Fibroblast of lung (primary cell): Measurements from ENCODE around the gene COG5. TPM values are rescaled to one million over a fixed set of nuclear protein-coding genes. Genes with fewer than 3 reads are reported as not detected.

Experiments
- DNase-seq, 2 donors: peaks; one replicate each; pipeline versions ENCODE4 v3.0.0 to v3.0.0-alpha.2; 2010; ENCODE audit warnings: low read depth in 2 of 2
- H2AFZ ChIP-seq: 2 replicates; pipeline ENCODE4 v1.5.1; 2012; ENCODE audit warnings: low read length, control low read depth, inconsistent platforms
- H3K27ac ChIP-seq: 2 replicates; pipeline ENCODE4 v1.5.1; 2011; ENCODE audit warnings: low read length, control low read depth; ENCODE audit not compliant: insufficient read depth
- H3K27me3 ChIP-seq: 2 replicates; pipeline ENCODE4 v1.5.1; 2011; ENCODE audit warnings: mild to moderate bottlenecking, low read length; ENCODE audit not compliant: control insufficient read depth, insufficient read depth
- H3K36me3 ChIP-seq: 2 replicates; pipeline ENCODE4 v1.5.1; 2011; ENCODE audit warnings: low read length; ENCODE audit not compliant: control insufficient read depth, insufficient read depth
- H3K4me1 ChIP-seq: 2 replicates; pipeline ENCODE4 v1.5.1; 2011; ENCODE audit warnings: low read length; ENCODE audit not compliant: control insufficient read depth, insufficient read depth; ENCODE audit errors: extremely low read depth
- H3K4me2 ChIP-seq: 2 replicates; pipeline ENCODE4 v1.5.1; 2011; ENCODE audit warnings: low read length, control low read depth; ENCODE audit not compliant: insufficient read depth; ENCODE audit errors: extremely low read depth
- H3K4me3 ChIP-seq, 4 experiments: fragments of 200-600 bp in 1 of 4; sonication (generic) in 1 of 4; replicated peaks in 1 of 4; 2 replicates each; pipeline ENCODE4 v1.5.1; 2011 to 2016; ENCODE audit warnings: low read length in 4 of 4, low read depth in 3 of 4, mild to moderate bottlenecking in 3 of 4, control low read depth in 2 of 4, inconsistent platforms in 1 of 4, mixed read lengths in 1 of 4; ENCODE audit not compliant: insufficient read depth in 1 of 4; ENCODE audit errors: control extremely low read depth in 1 of 4
- H3K79me2 ChIP-seq: 2 replicates; pipeline ENCODE4 v1.5.1; 2012; ENCODE audit warnings: mild to moderate bottlenecking, low read length, inconsistent platforms; ENCODE audit not compliant: control insufficient read depth, insufficient read depth
- H3K9ac ChIP-seq: 2 replicates; pipeline ENCODE4 v1.5.1; 2011; ENCODE audit warnings: mild to moderate bottlenecking, low read length, control low read depth; ENCODE audit not compliant: insufficient read depth
- H3K9me3 ChIP-seq: 2 replicates; pipeline ENCODE4 v1.5.1; 2012; ENCODE audit warnings: low read depth, low read length; ENCODE audit not compliant: control insufficient read depth, insufficient read depth
- H4K20me1 ChIP-seq: 2 replicates; pipeline ENCODE4 v1.5.1; 2011; ENCODE audit warnings: low read length; ENCODE audit not compliant: control insufficient read depth, insufficient read depth; ENCODE audit errors: extremely low read depth
- CTCF ChIP-seq, 2 donors: IDR thresholded peaks in 1 of 2; conservative IDR thresholded peaks in 1 of 2; 1 replicate in 1 of 2; 2 replicates in 1 of 2; pipeline ENCODE4 v1.5.1; 2011 to 2012; ENCODE audit warnings: low read length in 2 of 2, control low read depth in 1 of 2, inconsistent platforms in 1 of 2, low read depth in 1 of 2, mild to moderate bottlenecking in 1 of 2
- EZH2 ChIP-seq: IDR thresholded peaks from 2 replicates; pipeline ENCODE4 v1.5.1; 2012; ENCODE audit warnings: low read length, control low read depth, mild to moderate bottlenecking; ENCODE audit errors: missing control alignments
- polyA plus RNA-seq, 2 donors: library from polyadenylated mRNA; depleted of rRNA in 1 of 2; stranded (reverse) in 1 of 2; unstranded in 1 of 2; fragments of >200 nt; gene quantifications; 2 replicates each; pipeline ENCODE4 v1.2.1, GENCODE V29; 2011 to 2012; ENCODE audit warnings: missing spikeins in 1 of 2
- total RNA-seq: library from RNA; depleted of rRNA; stranded (reverse); fragments of >200 nt; gene quantifications from 2 replicates; pipeline ENCODE4 v1.2.1, GENCODE V29; 2014

COG5 gene
- total and polyA plus RNA-seq, 2 donors (not counting 1 experiment from before 2014, with no cell fraction given), result 34.5 to 40.3 TPM

DNA sequence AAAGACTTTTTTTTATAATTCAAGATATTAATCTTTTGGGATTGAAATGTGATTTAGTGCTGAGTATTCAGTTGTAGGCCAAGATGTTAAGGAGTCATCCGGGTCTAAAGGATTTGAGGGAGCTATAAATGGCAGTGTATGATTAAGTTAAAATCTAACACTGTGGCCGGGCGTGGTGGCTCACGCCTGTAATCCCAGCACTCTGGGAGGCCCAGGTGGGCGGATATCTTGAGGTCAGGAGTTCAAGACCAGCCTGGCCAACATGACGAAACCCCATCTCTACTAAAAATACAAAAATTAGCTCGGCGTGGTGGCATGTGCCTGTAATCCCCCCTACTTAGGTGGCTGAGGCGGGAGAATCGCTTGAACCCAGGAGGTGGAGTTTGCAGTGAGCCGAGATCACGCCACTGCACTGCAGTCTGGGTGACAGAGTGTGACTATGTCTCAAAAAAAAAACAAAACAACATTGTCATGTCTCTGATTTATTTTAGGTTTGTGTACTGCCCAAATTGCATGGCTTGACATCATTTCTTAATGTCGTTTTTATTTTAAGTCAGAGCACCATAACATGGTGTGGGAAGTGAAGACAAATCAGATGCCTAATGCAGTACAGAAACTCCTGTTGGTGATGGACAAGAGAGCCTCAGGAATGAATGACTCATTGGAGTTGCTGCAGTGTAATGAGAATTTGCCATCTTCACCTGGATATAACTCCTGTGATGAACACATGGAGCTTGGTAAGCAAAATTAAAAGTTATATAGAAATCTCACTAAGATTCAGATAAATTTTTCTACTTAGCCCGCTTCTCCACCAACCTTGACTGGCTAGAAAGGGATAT lies 384.2 kb downstream of the COG5 start:
- Histone ChIP-seq H3K27ac (no peak overlapping the region), H3K36me3 (peaks cover 2% of the 10 kb centered on the region), H2AFZ (no peak overlapping the region), H4K20me1 (peaks cover 2% of the 10 kb centered on the region), H3K9ac (no peak overlapping the region), H3K4me3 (no peak overlapping the region), H3K79me2 (peaks cover 22% of the 10 kb centered on the region), H3K9me3 (no peaks in the 10 kb centered on the region), H3K4me1 (peaks cover 3% of the 10 kb centered on the region), H3K4me2 (no peak overlapping the region), H3K27me3 (no peaks in the 10 kb centered on the region)
- peak; percentile 29 to 65 for DNase-seq
- TF ChIP-seq EZH2 (no peak), CTCF (conservative IDR thresholded peaks at IDR 0.05 in 1 of 2, IDR thresholded peaks at IDR 0.05 in 1 of 2; ENCODE audit: low read depth in 1 of 2, low read length in 2 of 2) (no peak)

- H2AFZ ChIP-seq, result no peak overlapping the region
- no peak overlapping the region for H3K4me3 ChIP-seq
- H3K9me3 ChIP-seq, result no peaks in the 10 kb centered on the region
- no peaks in the 10 kb centered on the region for H3K27me3 ChIP-seq
- DNase-seq, result no peak
- no peak overlapping the region for H3K4me2 ChIP-seq
- H3K4me1 ChIP-seq, result no peaks in the 10 kb centered on the region
- no peak overlapping the region for H3K27ac ChIP-seq
- no peak overlapping the region for H3K9ac ChIP-seq
- H3K79me2 ChIP-seq, result peaks cover 62% of the 10 kb centered on the region
- TF ChIP-seq CTCF (conservative IDR thresholded peaks at IDR 0.05 in 1 of 2, IDR thresholded peaks at IDR 0.05 in 1 of 2; ENCODE audit: low read depth in 1 of 2, low read length in 2 of 2) (no peak), EZH2 (no peak)
- peaks cover 5% of the 10 kb centered on the region for H4K20me1 ChIP-seq
- H3K36me3 ChIP-seq, result no peaks in the 10 kb centered on the region
These were observed 389.9 kb downstream of the COG5 start for GRCh38 chr7:107173691-107174406.

GRCh38 chr7:107173191-107173590 lies 390.5 kb downstream of the COG5 start:
- Histone ChIP-seq H3K4me2 (no peak overlapping the region), H2AFZ (no peak overlapping the region), H4K20me1 (peaks cover 5% of the 10 kb centered on the region), H3K4me1 (no peaks in the 10 kb centered on the region), H3K9ac (no peak overlapping the region), H3K36me3 (no peaks in the 10 kb centered on the region), H3K27ac (no peak overlapping the region), H3K27me3 (no peaks in the 10 kb centered on the region), H3K79me2 (peaks cover 62% of the 10 kb centered on the region), H3K4me3 (no peak overlapping the region), H3K9me3 (no peaks in the 10 kb centered on the region)
- DNase-seq, result no peak
- TF ChIP-seq CTCF (conservative IDR thresholded peaks at IDR 0.05 in 1 of 2, IDR thresholded peaks at IDR 0.05 in 1 of 2; ENCODE audit: low read depth in 1 of 2, low read length in 2 of 2) (no peak), EZH2 (no peak)
